Glutamatergic neuron (in vitro differentiated cells): ENCODE results near the gene WDR48. TPM values are rescaled to one million over a fixed set of nuclear protein-coding genes. Genes with fewer than 3 reads are reported as not detected.

ENCODE experiments used
- DNase-seq: peaks from one replicate; pipeline ENCODE4 v3.0.0; 2022
- H3K27ac Mint-ChIP-seq: one replicate; pipeline ENCODE4 v1.8.0; 2020; ENCODE audit warnings: mild to moderate bottlenecking, mixed read lengths, inconsistent platforms; ENCODE audit not compliant: unreplicated experiment
- H3K27me3 Mint-ChIP-seq: one replicate; pipeline ENCODE4 v1.8.0; 2020; ENCODE audit warnings: mild to moderate bottlenecking, moderate library complexity, mixed read lengths, inconsistent platforms; ENCODE audit not compliant: unreplicated experiment
- H3K36me3 Mint-ChIP-seq: one replicate; pipeline ENCODE4 v1.8.0; 2020; ENCODE audit warnings: mild to moderate bottlenecking, mixed read lengths, inconsistent platforms; ENCODE audit not compliant: unreplicated experiment
- H3K4me1 Mint-ChIP-seq: one replicate; pipeline ENCODE4 v1.8.0; 2020; ENCODE audit warnings: mild to moderate bottlenecking, low read depth, mixed read lengths, inconsistent platforms; ENCODE audit not compliant: unreplicated experiment
- H3K4me3 Mint-ChIP-seq: one replicate; pipeline ENCODE4 v1.8.0; 2020; ENCODE audit warnings: mild to moderate bottlenecking, mixed read lengths, inconsistent platforms; ENCODE audit not compliant: unreplicated experiment
- H3K9me3 Mint-ChIP-seq: one replicate; pipeline ENCODE4 v1.8.0; 2020; ENCODE audit warnings: mild to moderate bottlenecking, moderate library complexity, mixed read lengths, inconsistent platforms; ENCODE audit not compliant: unreplicated experiment
- total RNA-seq: library from RNA; stranded (reverse); fragmentation: NEBNext Ultra II Directional; extraction: Animal tissue kit (Norgen Biotek cat#: 25700); gene quantifications from one replicate; pipeline ENCODE4 v1.2.1, GENCODE V29; 2021; ENCODE audit not compliant: unreplicated experiment
- TF ChIP-seq, protein P1 (sequence below): fragments of 200-600 bp; sonication (generic); IDR thresholded peaks from one replicate; pipeline ENCODE4 v1.5.0; 2021; ENCODE audit not compliant: partially characterized antibody, unreplicated experiment

The WDR48 gene
- total RNA-seq, 1 donor from 2014 or later: 64.3 TPM

DNA sequence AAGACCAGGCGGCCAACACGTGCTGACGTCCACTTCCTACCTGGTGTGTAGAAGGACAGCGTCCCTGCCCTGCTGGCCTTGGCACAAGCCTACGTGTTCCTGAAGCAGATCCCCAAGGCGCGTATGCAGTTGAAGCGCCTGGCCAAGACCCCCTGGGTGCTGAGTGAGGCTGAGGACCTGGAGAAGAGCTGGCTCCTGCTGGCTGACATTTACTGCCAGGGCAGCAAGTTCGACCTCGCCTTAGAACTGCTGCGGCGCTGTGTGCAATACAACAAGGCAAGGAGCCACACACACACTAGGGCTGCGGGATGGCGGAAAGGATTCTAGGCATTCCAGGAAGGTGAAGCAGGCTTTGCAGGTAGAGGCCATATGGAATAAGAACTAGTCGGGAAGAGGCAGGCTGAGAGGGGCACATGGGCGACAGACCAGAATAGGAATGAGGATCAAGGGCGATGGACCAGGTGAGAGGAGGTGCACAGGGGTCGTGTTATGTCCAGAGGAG, 85.7 kb downstream of the WDR48 start:
- Mint-ChIP-seq H3K27me3 (peaks cover 1% of the 10 kb centered on the region), H3K4me1 (peaks cover 3% of the 10 kb centered on the region), H3K27ac (no peak overlapping the region), H3K9me3 (peaks cover 1% of the 10 kb centered on the region), H3K4me3 (no peak overlapping the region), H3K36me3 (no peaks in the 10 kb centered on the region)
- TF ChIP-seq, protein P1, sequence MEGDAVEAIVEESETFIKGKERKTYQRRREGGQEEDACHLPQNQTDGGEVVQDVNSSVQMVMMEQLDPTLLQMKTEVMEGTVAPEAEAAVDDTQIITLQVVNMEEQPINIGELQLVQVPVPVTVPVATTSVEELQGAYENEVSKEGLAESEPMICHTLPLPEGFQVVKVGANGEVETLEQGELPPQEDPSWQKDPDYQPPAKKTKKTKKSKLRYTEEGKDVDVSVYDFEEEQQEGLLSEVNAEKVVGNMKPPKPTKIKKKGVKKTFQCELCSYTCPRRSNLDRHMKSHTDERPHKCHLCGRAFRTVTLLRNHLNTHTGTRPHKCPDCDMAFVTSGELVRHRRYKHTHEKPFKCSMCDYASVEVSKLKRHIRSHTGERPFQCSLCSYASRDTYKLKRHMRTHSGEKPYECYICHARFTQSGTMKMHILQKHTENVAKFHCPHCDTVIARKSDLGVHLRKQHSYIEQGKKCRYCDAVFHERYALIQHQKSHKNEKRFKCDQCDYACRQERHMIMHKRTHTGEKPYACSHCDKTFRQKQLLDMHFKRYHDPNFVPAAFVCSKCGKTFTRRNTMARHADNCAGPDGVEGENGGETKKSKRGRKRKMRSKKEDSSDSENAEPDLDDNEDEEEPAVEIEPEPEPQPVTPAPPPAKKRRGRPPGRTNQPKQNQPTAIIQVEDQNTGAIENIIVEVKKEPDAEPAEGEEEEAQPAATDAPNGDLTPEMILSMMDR: no peak
- no peak for DNase-seq

DNA sequence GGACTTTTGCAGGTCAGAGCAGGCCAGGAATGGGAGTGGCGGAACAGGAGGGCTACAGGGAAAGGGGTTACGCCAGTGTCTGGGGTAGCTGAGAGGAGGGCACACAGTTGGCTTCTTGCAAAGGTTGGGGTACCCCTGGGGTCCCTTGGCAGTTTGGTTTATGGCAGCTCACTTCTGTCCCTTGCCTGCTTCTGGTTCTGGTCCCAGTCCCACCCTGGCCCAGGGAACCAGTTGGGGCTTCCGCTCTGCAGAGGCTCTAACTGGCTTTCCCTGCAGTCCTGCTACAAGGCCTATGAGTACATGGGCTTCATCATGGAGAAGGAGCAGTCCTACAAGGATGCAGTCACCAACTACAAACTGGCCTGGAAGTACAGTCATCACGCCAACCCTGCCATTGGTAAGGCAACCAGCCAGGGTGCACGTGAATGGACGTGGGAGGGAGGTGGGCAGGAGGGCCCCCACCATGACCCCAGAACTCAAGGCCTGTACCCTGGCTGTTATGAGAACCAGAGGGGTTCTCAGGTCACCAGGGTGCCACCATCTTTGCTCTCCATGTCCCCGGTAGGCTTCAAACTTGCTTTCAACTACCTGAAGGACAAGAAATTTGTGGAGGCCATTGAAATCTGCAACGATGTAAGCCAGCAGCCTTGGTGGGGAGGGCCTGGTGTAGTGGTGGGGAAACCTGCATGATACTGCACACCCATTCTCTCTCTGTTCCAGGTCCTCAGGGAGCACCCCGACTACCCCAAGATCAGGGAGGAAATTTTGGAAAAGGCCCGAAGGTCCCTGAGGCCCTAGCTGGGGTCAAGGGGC, 86.4 kb downstream of the WDR48 start:
- TF ChIP-seq, protein P1: no peak
- no peak for DNase-seq
- H3K4me1 Mint-ChIP-seq: peaks cover 3% of the 10 kb centered on the region
- H3K36me3 Mint-ChIP-seq: no peaks in the 10 kb centered on the region
- H3K9me3 Mint-ChIP-seq: peaks cover 1% of the 10 kb centered on the region
- no peak overlapping the region for H3K4me3 Mint-ChIP-seq
- H3K27me3 Mint-ChIP-seq: peaks cover 1% of the 10 kb centered on the region
- H3K27ac Mint-ChIP-seq: no peak overlapping the region

DNA sequence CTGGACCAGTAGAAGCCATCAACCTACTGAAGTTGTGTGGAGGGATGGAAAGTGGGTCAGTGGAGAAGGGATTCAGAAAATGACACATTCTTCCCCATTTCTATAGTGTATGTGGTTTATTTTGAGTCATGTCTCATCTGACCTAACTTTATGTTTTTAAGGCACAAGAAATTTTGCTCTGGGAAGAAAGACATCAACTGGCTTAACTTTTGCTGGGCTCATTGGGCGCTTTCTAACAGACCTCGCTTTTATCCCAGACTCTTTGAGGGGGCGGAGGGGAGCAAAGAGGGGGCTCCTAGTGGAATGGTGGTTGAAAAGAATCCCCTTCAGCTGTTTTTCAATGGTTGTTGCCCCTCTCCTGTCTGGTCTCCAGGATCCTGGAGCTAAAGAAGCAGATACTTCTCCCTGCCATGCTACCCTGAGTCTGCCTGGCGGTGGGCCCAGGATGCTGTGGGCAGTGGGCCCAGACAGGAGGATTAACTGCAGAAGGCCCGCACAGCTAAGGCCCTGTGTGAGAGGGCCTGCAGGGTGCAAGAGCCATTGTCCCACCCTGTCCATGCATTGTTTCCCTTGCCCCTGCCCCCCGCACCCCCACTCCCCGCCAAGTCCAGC, 87.1 kb downstream of the WDR48 start:
- Mint-ChIP-seq H3K9me3 (peaks cover 1% of the 10 kb centered on the region), H3K36me3 (no peaks in the 10 kb centered on the region), H3K27me3 (no peaks in the 10 kb centered on the region), H3K4me1 (peaks cover 4% of the 10 kb centered on the region), H3K4me3 (no peak overlapping the region), H3K27ac (no peak overlapping the region)
- DNase-seq: no peak
- TF ChIP-seq, protein P1: no peak

DNA sequence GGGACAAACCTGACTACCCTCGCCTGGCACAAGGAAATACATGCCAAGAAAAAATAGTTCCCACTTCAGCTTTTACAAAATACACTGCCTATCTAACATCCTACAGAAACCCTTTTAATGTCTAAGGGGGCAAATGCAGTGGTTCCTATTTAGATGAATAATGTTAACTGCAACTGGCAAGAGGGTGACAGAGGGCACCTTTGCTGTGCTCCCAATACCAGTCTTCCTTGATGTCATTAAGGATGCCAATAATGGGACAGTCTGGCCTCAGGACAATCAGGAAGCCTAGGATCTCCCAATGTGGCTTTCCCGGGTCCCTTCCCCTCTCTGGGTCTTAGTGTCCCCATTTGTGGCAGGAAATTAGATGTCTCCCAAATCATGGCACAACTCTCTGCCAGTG, 87.6 kb downstream of the WDR48 start:
- TF ChIP-seq, protein P1: no peak
- no peaks in the 10 kb centered on the region for H3K36me3 Mint-ChIP-seq
- H3K4me1 Mint-ChIP-seq: peaks cover 9% of the 10 kb centered on the region
- H3K27ac Mint-ChIP-seq: no peak overlapping the region
- H3K4me3 Mint-ChIP-seq: no peak overlapping the region
- peaks cover 2% of the 10 kb centered on the region for H3K27me3 Mint-ChIP-seq
- peaks cover 1% of the 10 kb centered on the region for H3K9me3 Mint-ChIP-seq
- no peak for DNase-seq
